ENCODE data around the gene CAPN14. TPM values are rescaled to one million over a fixed set of nuclear protein-coding genes. Genes with fewer than 3 reads are reported as not detected.

Gene CAPN14
- not detected for polyA plus RNA-seq (2013, experiment 1 of 2)
- polyA plus RNA-seq (2013, experiment 2 of 2) = 0.13 TPM

GRCh38 chr2:31217465-31218200 lies at the start of gene CAPN14:
Gene CAPN14 (minus strand): TSS chr2:31217515. CDS start chr2:31205447, 12,068 bp downstream.
- Histone ChIP-seq H3K9me3 (ENCODE audit: insufficient read depth, low read depth, low read length) (no peaks in the 10 kb centered on the region), H3K27ac (ENCODE audit: low read depth, low read length) (no peak within 1 kb of the TSS), H3K27me3 (ENCODE audit: insufficient read depth, low read length) (no peaks in the 10 kb centered on the region; the same call in 1 of the 2 replicates), H3K4me3 (ENCODE audit: low read length) (no peak within 1 kb of the TSS), H3K36me3 (ENCODE audit: insufficient read depth, low read length) (no peaks in the 10 kb centered on the region), H3K4me1 (ENCODE audit: insufficient read depth, low read length) (peaks cover 5% of the 10 kb centered on the region; the same call in 1 of the 2 replicates), H3K9ac (ENCODE audit: low read depth, low read length) (no peak within 1 kb of the TSS)
- 80% methylated on average over 6 of the region's 6 CpGs for WGBS

- WGBS = 90% methylated on average over 6 of the region's 6 CpGs
Observed at GRCh38 chr2:31266804-31267203, 49.5 kb upstream of the CAPN14 start.

GRCh38 chr2:31265234-31265633 lies 47.9 kb upstream of the CAPN14 start:
- H3K36me3 ChIP-seq (ENCODE audit: insufficient read depth, low read length) = peaks cover 23% of the 10 kb centered on the region; the same call in 1 of the 2 replicates

More at GRCh38 chr2:31266804-31267203, 49.5 kb upstream of the CAPN14 start:
- Histone ChIP-seq H3K9me3 (ENCODE audit: insufficient read depth, low read depth, low read length) (no peaks in the 10 kb centered on the region), H3K36me3 (ENCODE audit: insufficient read depth, low read length) (peaks cover 14% of the 10 kb centered on the region; the same call in 1 of the 2 replicates), H3K27me3 (ENCODE audit: insufficient read depth, low read length) (no peaks in the 10 kb centered on the region), H3K4me1 (ENCODE audit: insufficient read depth, low read length) (peaks cover 17% of the 10 kb centered on the region), H3K9ac (ENCODE audit: low read depth, low read length) (no peak overlapping the region), H3K4me3 (ENCODE audit: low read length) (no peak overlapping the region), H3K27ac (ENCODE audit: low read depth, low read length) (no peak overlapping the region)

GRCh38 chr2:31263636-31264190 lies 46.4 kb upstream of the CAPN14 start:
- Histone ChIP-seq H3K4me1 (ENCODE audit: insufficient read depth, low read length) (no peaks in the 10 kb centered on the region), H3K36me3 (ENCODE audit: insufficient read depth, low read length) (peaks cover 23% of the 10 kb centered on the region; the same call in 1 of the 2 replicates), H3K4me3 (ENCODE audit: low read length) (no peak overlapping the region), H3K27ac (ENCODE audit: low read depth, low read length) (no peak overlapping the region), H3K27me3 (ENCODE audit: insufficient read depth, low read length) (no peaks in the 10 kb centered on the region), H3K9ac (ENCODE audit: low read depth, low read length) (no peak overlapping the region), H3K9me3 (ENCODE audit: insufficient read depth, low read depth, low read length) (no peaks in the 10 kb centered on the region)
- 91% methylated on average over 3 of the region's 3 CpGs for WGBS

More at GRCh38 chr2:31265234-31265633, 47.9 kb upstream of the CAPN14 start:
- Histone ChIP-seq H3K27me3 (ENCODE audit: insufficient read depth, low read length) (no peaks in the 10 kb centered on the region), H3K9me3 (ENCODE audit: insufficient read depth, low read depth, low read length) (no peaks in the 10 kb centered on the region), H3K4me3 (ENCODE audit: low read length) (no peak overlapping the region), H3K4me1 (ENCODE audit: insufficient read depth, low read length) (peaks cover 11% of the 10 kb centered on the region; the same call in 1 of the 2 replicates), H3K9ac (ENCODE audit: low read depth, low read length) (no peak overlapping the region), H3K27ac (ENCODE audit: low read depth, low read length) (no peak overlapping the region)
- 96% methylated on average over 4 of the region's 6 CpGs for WGBS

- Histone ChIP-seq H3K27me3 (ENCODE audit: insufficient read depth, low read length) (no peaks in the 10 kb centered on the region), H3K4me1 (ENCODE audit: insufficient read depth, low read length) (peaks cover 5% of the 10 kb centered on the region; the same call in 1 of the 2 replicates), H3K27ac (ENCODE audit: low read depth, low read length) (no peak overlapping the region), H3K9me3 (ENCODE audit: insufficient read depth, low read depth, low read length) (no peaks in the 10 kb centered on the region), H3K36me3 (ENCODE audit: insufficient read depth, low read length) (peaks cover 22% of the 10 kb centered on the region; the same call in 1 of the 2 replicates), H3K4me3 (ENCODE audit: low read length) (no peak overlapping the region), H3K9ac (ENCODE audit: low read depth, low read length) (no peak overlapping the region)
- WGBS = 94% methylated on average over 4 of the region's 4 CpGs
Observed at GRCh38 chr2:31260870-31261269, 43.6 kb upstream of the CAPN14 start.

- WGBS = 92% methylated on average over 3 of the region's 3 CpGs
- Histone ChIP-seq H3K9me3 (ENCODE audit: insufficient read depth, low read depth, low read length) (no peaks in the 10 kb centered on the region), H3K27ac (ENCODE audit: low read depth, low read length) (no peak overlapping the region), H3K27me3 (ENCODE audit: insufficient read depth, low read length) (no peaks in the 10 kb centered on the region), H3K9ac (ENCODE audit: low read depth, low read length) (no peak overlapping the region), H3K36me3 (ENCODE audit: insufficient read depth, low read length) (peaks cover 17% of the 10 kb centered on the region; the same call in 1 of the 2 replicates), H3K4me3 (ENCODE audit: low read length) (no peak overlapping the region), H3K4me1 (ENCODE audit: insufficient read depth, low read length) (peaks cover 5% of the 10 kb centered on the region; the same call in 1 of the 2 replicates)
Observed at GRCh38 chr2:31259075-31259474, 41.8 kb upstream of the CAPN14 start.

GRCh38 chr2:31258351-31258750 lies 41.0 kb upstream of the CAPN14 start:
- Histone ChIP-seq H3K9me3 (ENCODE audit: insufficient read depth, low read depth, low read length) (no peaks in the 10 kb centered on the region), H3K4me3 (ENCODE audit: low read length) (no peak overlapping the region), H3K36me3 (ENCODE audit: insufficient read depth, low read length) (peaks cover 15% of the 10 kb centered on the region; the same call in 1 of the 2 replicates), H3K27ac (ENCODE audit: low read depth, low read length) (no peak overlapping the region), H3K4me1 (ENCODE audit: insufficient read depth, low read length) (peaks cover 5% of the 10 kb centered on the region; the same call in 1 of the 2 replicates), H3K27me3 (ENCODE audit: insufficient read depth, low read length) (no peaks in the 10 kb centered on the region), H3K9ac (ENCODE audit: low read depth, low read length) (no peak overlapping the region)
- WGBS = 82% methylated on average over 5 of the region's 5 CpGs

GRCh38 chr2:31256611-31257382 lies 39.5 kb upstream of the CAPN14 start:
- Histone ChIP-seq H3K27ac (ENCODE audit: low read depth, low read length) (no peak overlapping the region), H3K4me3 (ENCODE audit: low read length) (no peak overlapping the region), H3K4me1 (ENCODE audit: insufficient read depth, low read length) (peaks cover 5% of the 10 kb centered on the region; the same call in 1 of the 2 replicates), H3K9ac (ENCODE audit: low read depth, low read length) (no peak overlapping the region), H3K27me3 (ENCODE audit: insufficient read depth, low read length) (no peaks in the 10 kb centered on the region), H3K9me3 (ENCODE audit: insufficient read depth, low read depth, low read length) (no peaks in the 10 kb centered on the region), H3K36me3 (ENCODE audit: insufficient read depth, low read length) (peaks cover 9% of the 10 kb centered on the region; the same call in 1 of the 2 replicates)
- WGBS = 79% methylated on average over 4 of the region's 4 CpGs

GRCh38 chr2:31255911-31256571 lies 38.7 kb upstream of the CAPN14 start:
- WGBS = 92% methylated on average over 11 of the region's 11 CpGs
- H3K4me3 ChIP-seq (ENCODE audit: low read length) = no peak overlapping the region
- H3K9me3 ChIP-seq (ENCODE audit: insufficient read depth, low read depth, low read length) = no peaks in the 10 kb centered on the region
- H3K4me1 ChIP-seq (ENCODE audit: insufficient read depth, low read length) = peaks cover 5% of the 10 kb centered on the region; the same call in 1 of the 2 replicates
- H3K36me3 ChIP-seq (ENCODE audit: insufficient read depth, low read length) = peaks cover 3% of the 10 kb centered on the region; the same call in 1 of the 2 replicates
- no peak overlapping the region for H3K9ac ChIP-seq (ENCODE audit: low read depth, low read length)
- no peaks in the 10 kb centered on the region for H3K27me3 ChIP-seq (ENCODE audit: insufficient read depth, low read length)
- H3K27ac ChIP-seq (ENCODE audit: low read depth, low read length) = no peak overlapping the region

Measured in HUES64 (cell line).